Fibroblast of mammary gland (primary cell): ENCODE measurements around the gene GALNT17.

Experiments
- DNase-seq: peaks from one replicate; pipeline ENCODE4 v3.0.0-alpha.2; 2010; ENCODE audit warnings: low read depth
- H3K4me3 ChIP-seq: 2 replicates; pipeline ENCODE4 v1.5.1; 2011; ENCODE audit warnings: low read depth, mild to moderate bottlenecking, low read length, moderate library complexity; ENCODE audit not compliant: control insufficient read depth
- CTCF ChIP-seq: conservative IDR thresholded peaks from 2 replicates; pipeline ENCODE4 v1.5.1; 2011; ENCODE audit warnings: low read depth, low read length, inconsistent platforms; ENCODE audit not compliant: control insufficient read depth, insufficient read depth

The GALNT17 gene

GRCh38 chr7:71271203-71271602 lies 139.3 kb downstream of the GALNT17 start:
- TF ChIP-seq CTCF, result no peak
- no peak for DNase-seq
- no peak overlapping the region for H3K4me3 ChIP-seq

GRCh38 chr7:71272509-71273490 lies 140.9 kb downstream of the GALNT17 start:
- no peak for DNase-seq
- TF ChIP-seq CTCF, result no peak

GRCh38 chr7:71278257-71278656 lies 146.3 kb downstream of the GALNT17 start:
- TF ChIP-seq CTCF, result no peak
- H3K4me3 ChIP-seq, result no peak overlapping the region
- no peak for DNase-seq

More at GRCh38 chr7:71272509-71273490, 140.9 kb downstream of the GALNT17 start:
- no peak overlapping the region for H3K4me3 ChIP-seq

- no peak for DNase-seq
- no peak for TF ChIP-seq CTCF
- H3K4me3 ChIP-seq, result no peak overlapping the region
These were observed 149.3 kb downstream of the GALNT17 start for GRCh38 chr7:71281261-71281660.

- no peak overlapping the region for H3K4me3 ChIP-seq
- no peak for DNase-seq
- TF ChIP-seq CTCF, result no peak
These were observed 151.9 kb downstream of the GALNT17 start for GRCh38 chr7:71283802-71284201.

- TF ChIP-seq CTCF, result no peak
- no peak for DNase-seq
- H3K4me3 ChIP-seq, result no peak overlapping the region
These were observed 153.7 kb downstream of the GALNT17 start for GRCh38 chr7:71285571-71286145.

- DNase-seq, result no peak
- TF ChIP-seq CTCF, result no peak
These were observed 154.4 kb downstream of the GALNT17 start for GRCh38 chr7:71286336-71286735.

More at GRCh38 chr7:71286336-71286735, 154.4 kb downstream of the GALNT17 start:
- no peak overlapping the region for H3K4me3 ChIP-seq
